Neuronal stem cell (in vitro differentiated cells): ENCODE measurements around the gene CD247.

Experiments
- DNase-seq: peaks from one replicate; pipeline ENCODE4 v3.0.0-alpha.2; 2013; ENCODE audit warnings: low spot score
- H2AFZ ChIP-seq: one replicate; pipeline ENCODE4 v1.6.1; 2013; ENCODE audit warnings: mild to moderate bottlenecking, low read length, inconsistent platforms
- H2AK5ac ChIP-seq: 2 replicates; pipeline ENCODE4 v1.6.1; 2013; ENCODE audit warnings: low read depth, mild to moderate bottlenecking, inconsistent platforms, low read length, moderate library complexity, mixed read lengths
- H2BK120ac ChIP-seq: 2 replicates; pipeline ENCODE4 v1.6.1; 2013; ENCODE audit warnings: low read depth, mild to moderate bottlenecking, inconsistent platforms, low read length, moderate library complexity, mixed read lengths
- H2BK12ac ChIP-seq: one replicate; pipeline ENCODE4 v1.6.1; 2013; ENCODE audit warnings: low read length, inconsistent platforms
- H2BK15ac ChIP-seq: 2 replicates; pipeline ENCODE4 v1.6.1; 2013; ENCODE audit warnings: mild to moderate bottlenecking, low read length, inconsistent platforms, mixed read lengths
- H2BK5ac ChIP-seq: one replicate; pipeline ENCODE4 v1.6.1; 2013; ENCODE audit warnings: inconsistent platforms, mild to moderate bottlenecking, low read length, moderate library complexity
- H3K14ac ChIP-seq: one replicate; pipeline ENCODE4 v1.6.1; 2013; ENCODE audit warnings: low read length, inconsistent platforms
- H3K18ac ChIP-seq: 2 replicates; pipeline ENCODE4 v1.6.1; 2013; ENCODE audit warnings: low read length, inconsistent platforms
- H3K23ac ChIP-seq: 2 replicates; pipeline ENCODE4 v1.6.1; 2013; ENCODE audit warnings: low read depth, mild to moderate bottlenecking, mixed read lengths, low read length, inconsistent platforms; ENCODE audit not compliant: poor library complexity
- H3K27ac ChIP-seq: replicated peaks from 3 replicates; pipeline ENCODE4 v1.5.1; 2013; ENCODE audit warnings: low read length, inconsistent platforms
- H3K27me3 ChIP-seq, 3 experiments: 2 replicates each; pipeline ENCODE4 v1.6.1; 2013; ENCODE audit warnings: low read length in 3 of 3, mild to moderate bottlenecking in 2 of 3, inconsistent platforms in 1 of 3, low read depth in 1 of 3, mixed read lengths in 1 of 3, moderate library complexity in 1 of 3; ENCODE audit not compliant: control insufficient read depth in 3 of 3, insufficient read depth in 3 of 3
- H3K36me3 ChIP-seq, 2 donors: replicated peaks in 1 of 2; 2 replicates each; pipeline ENCODE4 v1.6.1; 2013; ENCODE audit warnings: low read length in 2 of 2; ENCODE audit not compliant: control insufficient read depth in 2 of 2, insufficient read depth in 2 of 2
- H3K4ac ChIP-seq: 2 replicates; pipeline ENCODE4 v1.6.1; 2013; ENCODE audit warnings: inconsistent platforms, mild to moderate bottlenecking, low read length, moderate library complexity
- H3K4me1 ChIP-seq, 2 donors: 1 replicate in 1 of 2; 2 replicates in 1 of 2; pipeline ENCODE4 v1.6.1; 2013; ENCODE audit warnings: low read length in 2 of 2, low read depth in 1 of 2; ENCODE audit not compliant: control insufficient read depth in 2 of 2, insufficient read depth in 1 of 2
- H3K4me2 ChIP-seq: one replicate; pipeline ENCODE4 v1.6.1; 2013; ENCODE audit warnings: mild to moderate bottlenecking, low read length, inconsistent platforms; ENCODE audit not compliant: insufficient read depth, poor library complexity, severe bottlenecking
- H3K4me3 ChIP-seq, 2 donors: 2 replicates each; pipeline ENCODE4 v1.5.1; 2013; ENCODE audit warnings: low read length in 2 of 2, mild to moderate bottlenecking in 2 of 2, inconsistent platforms in 1 of 2, moderate library complexity in 1 of 2
- H3K79me1 ChIP-seq: one replicate; pipeline ENCODE4 v1.6.1; 2013; ENCODE audit warnings: low read depth, mild to moderate bottlenecking, inconsistent platforms, low read length, moderate library complexity
- H3K9ac ChIP-seq: one replicate; pipeline ENCODE4 v1.6.1; 2013; ENCODE audit warnings: mild to moderate bottlenecking, low read depth, low read length, inconsistent platforms; ENCODE audit not compliant: poor library complexity
- H3K9me3 ChIP-seq, 2 donors: replicated peaks in 1 of 2; 2 replicates each; pipeline versions ENCODE3 to v1.6.1; 2013; ENCODE audit warnings: low read length in 2 of 2, mild to moderate bottlenecking in 2 of 2, inconsistent platforms in 1 of 2, low read depth in 1 of 2, mixed read lengths in 1 of 2, moderate library complexity in 1 of 2; ENCODE audit not compliant: control insufficient read depth in 2 of 2, insufficient read depth in 1 of 2
- H4K8ac ChIP-seq: one replicate; pipeline ENCODE4 v1.6.1; 2013; ENCODE audit warnings: low read depth, mild to moderate bottlenecking, inconsistent platforms, low read length, moderate library complexity
- H4K91ac ChIP-seq: one replicate; pipeline ENCODE4 v1.6.1; 2013; ENCODE audit warnings: low read length, low read depth, mild to moderate bottlenecking, inconsistent platforms; ENCODE audit not compliant: poor library complexity
- WGBS, 2 donors: extraction: QIAGEN DNeasy Blood & Tissue Kit; methylation state at CpG; one replicate each; pipeline ENCODE4 v1.1.7; 2013; ENCODE audit warnings: missing lambda C conversion rate in 2 of 2, mixed read lengths in 1 of 2; ENCODE audit not compliant: insufficient read length in 2 of 2, insufficient replicate concordance in 1 of 2; ENCODE audit errors: extremely low coverage in 2 of 2; 5-methylcytosine and 5-hydroxymethylcytosine counted together

Gene CD247

DNA sequence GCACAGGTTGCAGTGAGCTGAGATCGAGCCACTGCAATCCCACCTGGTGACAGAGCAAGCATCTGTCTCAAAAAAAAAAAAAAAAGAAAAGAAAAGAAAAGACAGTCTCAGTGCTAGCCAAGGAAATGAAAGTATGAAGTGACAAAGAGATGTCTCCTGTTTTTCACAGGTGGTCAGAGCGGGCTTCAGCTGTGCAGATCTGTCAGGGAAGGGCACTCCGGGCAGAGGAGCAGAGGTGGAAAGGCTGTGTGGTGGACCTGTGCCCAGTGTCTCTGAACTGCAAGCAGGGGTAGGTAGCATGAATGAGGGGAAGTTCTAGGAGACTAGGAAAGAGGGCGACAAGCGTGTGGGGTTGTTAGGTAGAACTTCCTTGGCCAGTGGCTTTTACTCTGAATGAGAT, 67.5 kb downstream of the CD247 start:
- no CpG with 5 or more reads among the region's 5 CpGs for WGBS, 2 donors

GRCh38 chr1:167447521-167448136, 70.7 kb downstream of the CD247 start:
- WGBS, 2 donors = no CpG with 5 or more reads among the region's 10 CpGs
- Histone ChIP-seq H3K36me3 (no peaks in the 10 kb centered on the region), H3K14ac (no peak overlapping the region), H2BK5ac (no peak overlapping the region), H3K4me2 (no peak overlapping the region), H3K9me3 (no peaks in the 10 kb centered on the region), H2BK15ac (no peak overlapping the region), H3K27ac (no peak overlapping the region), H2AK5ac (no peak overlapping the region), H4K8ac (no peak overlapping the region), H2AFZ (no peak overlapping the region), H2BK12ac (no peak overlapping the region), H3K27me3 (no peaks in the 10 kb centered on the region), H3K4me1 (peaks cover 4 to 6% of the 10 kb centered on the region in 2 donors), H4K91ac (no peak overlapping the region), H3K18ac (no peak overlapping the region), H3K79me1 (no peaks in the 10 kb centered on the region), H3K9ac (no peak overlapping the region), H3K23ac (no peak overlapping the region), H2BK120ac (no peak overlapping the region), H3K4me3 (no peak overlapping the region), H3K4ac (no peak overlapping the region)
- DNase-seq = no peak

More for the DNA sequence above, 67.5 kb downstream of the CD247 start:
- H3K79me1 ChIP-seq = no peaks in the 10 kb centered on the region
- no peak overlapping the region for H3K23ac ChIP-seq
- no peak overlapping the region for H2BK12ac ChIP-seq
- H2BK120ac ChIP-seq = no peak overlapping the region
- no peak overlapping the region for H3K4ac ChIP-seq
- peak overlapping the region; percentile 53 for H3K18ac ChIP-seq
- H3K27ac ChIP-seq = no peak overlapping the region
- no peak overlapping the region for H3K4me3 ChIP-seq
- H2BK15ac ChIP-seq = no peak overlapping the region
- H3K4me1 ChIP-seq = peaks cover 10% of the 10 kb centered on the region in 2 donors
- H4K8ac ChIP-seq = no peak overlapping the region
- H3K9ac ChIP-seq = no peak overlapping the region
- no peak overlapping the region for H2BK5ac ChIP-seq
- no peak overlapping the region for H2AK5ac ChIP-seq
- H4K91ac ChIP-seq = no peak overlapping the region
- no peak overlapping the region for H3K4me2 ChIP-seq
- no peak for DNase-seq
- no peak overlapping the region for H3K14ac ChIP-seq
- H2AFZ ChIP-seq = no peak overlapping the region
- no peaks in the 10 kb centered on the region for H3K9me3 ChIP-seq
- no peaks in the 10 kb centered on the region for H3K27me3 ChIP-seq
- H3K36me3 ChIP-seq = no peaks in the 10 kb centered on the region

DNA sequence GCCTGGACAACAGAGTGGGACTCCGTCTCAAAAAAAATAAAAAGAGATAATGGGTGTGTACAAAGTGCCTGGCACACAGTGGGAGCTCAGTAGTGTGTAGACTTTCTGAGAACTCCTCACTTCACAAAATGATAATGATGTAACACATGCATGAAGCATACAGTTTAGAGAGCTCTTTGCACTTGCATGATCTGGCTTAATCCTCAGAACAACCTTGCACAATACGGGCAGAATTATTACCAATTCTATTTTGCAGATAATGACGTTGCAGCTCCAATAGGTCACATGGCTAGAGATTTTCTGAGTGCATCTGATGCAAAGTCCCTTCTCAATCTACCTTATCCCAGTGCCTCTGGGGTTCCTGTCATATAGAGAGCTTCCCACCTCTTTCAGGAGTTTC, 71.4 kb downstream of the CD247 start:
- Histone ChIP-seq H2AK5ac (no peak overlapping the region), H3K23ac (no peak overlapping the region), H3K14ac (no peak overlapping the region), H3K27ac (no peak overlapping the region), H2BK12ac (no peak overlapping the region), H3K79me1 (no peaks in the 10 kb centered on the region), H3K18ac (no peak overlapping the region), H2BK15ac (no peak overlapping the region), H4K91ac (no peak overlapping the region), H3K27me3 (no peaks in the 10 kb centered on the region), H2BK120ac (no peak overlapping the region), H3K9me3 (no peaks in the 10 kb centered on the region), H3K4me3 (no peak overlapping the region), H2BK5ac (no peak overlapping the region), H3K36me3 (no peaks in the 10 kb centered on the region), H2AFZ (no peak overlapping the region), H3K9ac (no peak overlapping the region), H4K8ac (no peak overlapping the region), H3K4me1 (peaks cover 0 to 5% of the 10 kb centered on the region in 2 donors), H3K4me2 (no peak overlapping the region), H3K4ac (no peak overlapping the region)
- WGBS, 2 donors = no CpG with 5 or more reads among the region's 3 CpGs
- DNase-seq = no peak

- no peak for DNase-seq
- H2BK12ac ChIP-seq = no peak overlapping the region
- H2BK5ac ChIP-seq = no peak overlapping the region
Measured at GRCh38 chr1:167443757-167444156, 74.6 kb downstream of the CD247 start.

More at GRCh38 chr1:167443757-167444156, 74.6 kb downstream of the CD247 start:
- Histone ChIP-seq H3K36me3 (no peaks in the 10 kb centered on the region), H3K23ac (no peak overlapping the region), H3K27ac (no peak overlapping the region), H3K4me1 (peaks cover 3 to 5% of the 10 kb centered on the region in 2 donors), H3K14ac (no peak overlapping the region), H4K8ac (no peak overlapping the region), H2AK5ac (no peak overlapping the region), H3K9me3 (no peaks in the 10 kb centered on the region), H3K4ac (no peak overlapping the region), H2BK120ac (no peak overlapping the region), H2BK15ac (no peak overlapping the region), H4K91ac (no peak overlapping the region), H3K18ac (no peak overlapping the region), H3K79me1 (no peaks in the 10 kb centered on the region), H3K27me3 (peaks cover 0 to 5% (median 0%) of the 10 kb centered on the region in 3 experiments), H2AFZ (no peak overlapping the region), H3K4me2 (no peak overlapping the region), H3K9ac (no peak overlapping the region), H3K4me3 (no peak overlapping the region)
- WGBS, 2 donors = no CpG with 5 or more reads among the region's 5 CpGs
